ENCODE results near the gene RAPSN. TPM values are rescaled to one million over a fixed set of nuclear protein-coding genes. Genes with fewer than 3 reads are reported as not detected.

Gene RAPSN
- polyA plus RNA-seq, 1 donor (not counting 4 experiments of a cell fraction or from before 2014, with no cell fraction given) = 0.28 TPM

- no peak overlapping the region for H3K9ac ChIP-seq (ENCODE audit: control insufficient read depth, extremely low read depth, insufficient read depth, low read length)
- dilution Hi-C loops (cut with MboI; ENCODE audit: extremely low pct_ligation_motif_present, low sequenced_read_pairs) = no loop called here
- H3K4me1 ChIP-seq (ENCODE audit: control insufficient read depth, extremely low read depth, insufficient read depth, low read length) = peaks cover 27% of the 10 kb centered on the region
- peak overlapping the region; percentile 34 for H3K27ac ChIP-seq (ENCODE audit: control insufficient read depth, insufficient read depth, low read length)
- peaks cover 14% of the 10 kb centered on the region for H3K79me2 ChIP-seq (ENCODE audit: control insufficient read depth, insufficient read depth, low read length)
- no peak overlapping the region for H3K4me3 ChIP-seq (ENCODE audit: control insufficient read depth in 2 of 3, extremely low read depth in 1 of 3, insufficient read depth in 2 of 3, low read depth in 1 of 3, low read length in 3 of 3)
- H3K9me1 ChIP-seq (ENCODE audit: control insufficient read depth, extremely low read depth, insufficient read depth, low read length) = no peaks in the 10 kb centered on the region
- DNase-seq (ENCODE audit: low read depth, low spot score) (no peak), FAIRE-seq (no peak)
- no peaks in the 10 kb centered on the region for H3K27me3 ChIP-seq (ENCODE audit: control insufficient read depth, extremely low read depth, insufficient read depth, low read length)
- H2AFZ ChIP-seq (ENCODE audit: control insufficient read depth, low read length) = no peak overlapping the region
- no peak overlapping the region for H3K4me2 ChIP-seq (ENCODE audit: control insufficient read depth, extremely low read depth, insufficient read depth, low read depth, low read length)
- peaks cover 37 to 52% of the 10 kb centered on the region in 2 experiments for H3K36me3 ChIP-seq (ENCODE audit: control insufficient read depth in 2 of 2, extremely low read depth in 1 of 2, insufficient read depth in 2 of 2, low read length in 2 of 2)
- H4K20me1 ChIP-seq (ENCODE audit: control insufficient read depth, extremely low read depth, insufficient read depth, low read length) = peaks cover 7% of the 10 kb centered on the region
- no peaks in the 10 kb centered on the region for H3K9me3 ChIP-seq (ENCODE audit: control insufficient read depth, low read depth, low read length)
- TF ChIP-seq EZH2 (IDR thresholded peaks at IDR 0.05; ENCODE audit: low read length) (no peak), CTCF (optimal IDR thresholded peaks at IDR 0.05 in 1 of 3, IDR thresholded peaks at IDR 0.05 in 1 of 3, conservative IDR thresholded peaks at IDR 0.05 in 1 of 3; ENCODE audit: extremely low read depth in 1 of 3, insufficient read depth in 2 of 3, low read length in 3 of 3) (no peak)
Observed at GRCh38 chr11:47415091-47415854, 33.7 kb downstream of the RAPSN start.

GRCh38 chr11:47414685-47415070 lies 34.3 kb downstream of the RAPSN start:
- FAIRE-seq (no peak), DNase-seq (ENCODE audit: low read depth, low spot score) (no peak)
- Histone ChIP-seq H3K27me3 (ENCODE audit: control insufficient read depth, extremely low read depth, insufficient read depth, low read length) (no peaks in the 10 kb centered on the region), H3K36me3 (ENCODE audit: control insufficient read depth in 2 of 2, extremely low read depth in 1 of 2, insufficient read depth in 2 of 2, low read length in 2 of 2) (peaks cover 32 to 54% of the 10 kb centered on the region in 2 experiments), H3K9ac (ENCODE audit: control insufficient read depth, extremely low read depth, insufficient read depth, low read length) (no peak overlapping the region), H3K79me2 (ENCODE audit: control insufficient read depth, insufficient read depth, low read length) (peaks cover 20% of the 10 kb centered on the region), H4K20me1 (ENCODE audit: control insufficient read depth, extremely low read depth, insufficient read depth, low read length) (peaks cover 7% of the 10 kb centered on the region), H3K4me3 (ENCODE audit: control insufficient read depth in 2 of 3, extremely low read depth in 1 of 3, insufficient read depth in 2 of 3, low read depth in 1 of 3, low read length in 3 of 3) (no peak overlapping the region), H3K4me2 (ENCODE audit: control insufficient read depth, extremely low read depth, insufficient read depth, low read depth, low read length) (no peak overlapping the region), H3K4me1 (ENCODE audit: control insufficient read depth, extremely low read depth, insufficient read depth, low read length) (peaks cover 33% of the 10 kb centered on the region), H3K9me1 (ENCODE audit: control insufficient read depth, extremely low read depth, insufficient read depth, low read length) (no peaks in the 10 kb centered on the region), H2AFZ (ENCODE audit: control insufficient read depth, low read length) (no peak overlapping the region), H3K9me3 (ENCODE audit: control insufficient read depth, low read depth, low read length) (no peaks in the 10 kb centered on the region), H3K27ac (ENCODE audit: control insufficient read depth, insufficient read depth, low read length) (no peak overlapping the region)
- TF ChIP-seq CTCF (optimal IDR thresholded peaks at IDR 0.05 in 1 of 3, IDR thresholded peaks at IDR 0.05 in 1 of 3, conservative IDR thresholded peaks at IDR 0.05 in 1 of 3; ENCODE audit: extremely low read depth in 1 of 3, insufficient read depth in 2 of 3, low read length in 3 of 3) (no peak), EZH2 (IDR thresholded peaks at IDR 0.05; ENCODE audit: low read length) (no peak)
- dilution Hi-C loops (cut with MboI; ENCODE audit: extremely low pct_ligation_motif_present, low sequenced_read_pairs) = no loop called here

Measured in keratinocyte (primary cell).